Measurements from ENCODE around the gene TMEM219.
"Not testable (repeated sequence)": the region's sequence is repeated elsewhere in the genome, so short reads cannot be mapped to it uniquely, and the experiment has no call there.

TMEM219 gene

GRCh38 chr16:29951625-29952365 lies 10.1 kb upstream of the TMEM219 start:
- DNase-seq, result no peak

- DNase-seq, result no peak
Observed at GRCh38 chr16:29958756-29959155, 3.1 kb upstream of the TMEM219 start.

- no peak for DNase-seq
Observed at GRCh38 chr16:29959293-29959692, 2.6 kb upstream of the TMEM219 start.

GRCh38 chr16:29959821-29960220 lies 2.1 kb upstream of the TMEM219 start:
- DNase-seq, result not testable (repeated sequence)

- no peak for DNase-seq
Observed at GRCh38 chr16:29961127-29961478, 776 bp upstream of the TMEM219 start.

- DNase-seq, result no peak
Observed at GRCh38 chr16:29962344-29962994, 590 bp downstream of the TMEM219 start.

- DNase-seq, result no peak
Observed at GRCh38 chr16:29963021-29963743, 1.3 kb downstream of the TMEM219 start.

- no peak for DNase-seq
Observed at GRCh38 chr16:29968205-29968604, 6.3 kb downstream of the TMEM219 start.

GRCh38 chr16:29971304-29971703 lies 9.4 kb downstream of the TMEM219 start:
- DNase-seq, result no peak

GRCh38 chr16:29972500-29972899 lies 10.6 kb downstream of the TMEM219 start:
- DNase-seq, result no peak

GRCh38 chr16:29972992-29973383 lies 11.1 kb downstream of the TMEM219 start:
- DNase-seq, result no peak

GRCh38 chr16:29973384-29974246 lies 11.7 kb downstream of the TMEM219 start, which contains the start of gene TAOK2:
Gene TAOK2, plus strand, starts transcription at chr16:29973868. Its CDS starts 3,905 bp downstream, at chr16:29977773.
- peak; percentile 97 for DNase-seq

- no peak for DNase-seq
Observed at GRCh38 chr16:29974291-29975133, 12.6 kb downstream of the TMEM219 start.

GRCh38 chr16:29975134-29975538 lies 13.3 kb downstream of the TMEM219 start:
- no peak for DNase-seq

GRCh38 chr16:29975811-29976511 lies 14.1 kb downstream of the TMEM219 start:
- no peak for DNase-seq

- no peak for DNase-seq
Observed at GRCh38 chr16:29977063-29977825, 15.4 kb downstream of the TMEM219 start.

- no peak for DNase-seq
Observed at GRCh38 chr16:29978081-29978480, 16.2 kb downstream of the TMEM219 start.

GRCh38 chr16:29978564-29979270 lies 16.8 kb downstream of the TMEM219 start:
- no peak for DNase-seq

GRCh38 chr16:29982560-29983419 lies 20.9 kb downstream of the TMEM219 start:
- no peak for DNase-seq

All from NCI-H2171 (cell line).